GM21825 (cell line): ENCODE data around the gene ATXN10.
"Not testable (repeated sequence)": the region's sequence is repeated elsewhere in the genome, so short reads cannot be mapped to it uniquely, and the experiment has no call there.

Experiments
- ATAC-seq: cut with Tn5 transposase; IDR thresholded peaks from one replicate; pipeline ENCODE4 v1.9.1; 2021; ENCODE audit warnings: mild to moderate bottlenecking, moderate library complexity; ENCODE audit not compliant: unreplicated experiment

ATXN10 gene

GRCh38 chr22:45708145-45708544 lies 36.5 kb downstream of the ATXN10 start:
- ATAC-seq = no peak

GRCh38 chr22:45709060-45709739 lies 37.6 kb downstream of the ATXN10 start:
- no peak for ATAC-seq

GRCh38 chr22:45709866-45710265 lies 38.2 kb downstream of the ATXN10 start:
- no peak for ATAC-seq

GRCh38 chr22:45710469-45710868 lies 38.8 kb downstream of the ATXN10 start:
- no peak for ATAC-seq

- not testable (repeated sequence) for ATAC-seq
Measured at GRCh38 chr22:45714390-45714789, 42.8 kb downstream of the ATXN10 start.

GRCh38 chr22:45717789-45718188 lies 46.2 kb downstream of the ATXN10 start:
- no peak for ATAC-seq

GRCh38 chr22:45718391-45718790 lies 46.8 kb downstream of the ATXN10 start:
- ATAC-seq = no peak

GRCh38 chr22:45720839-45721378 lies 49.3 kb downstream of the ATXN10 start:
- ATAC-seq = no peak

- ATAC-seq = no peak
Measured at GRCh38 chr22:45722006-45722405, 50.4 kb downstream of the ATXN10 start.

- ATAC-seq = no peak
Measured at GRCh38 chr22:45726081-45726480, 54.4 kb downstream of the ATXN10 start.

GRCh38 chr22:45731041-45731797 lies 59.6 kb downstream of the ATXN10 start:
- ATAC-seq = no peak

GRCh38 chr22:45731798-45732495 lies 60.3 kb downstream of the ATXN10 start:
- ATAC-seq = no peak

- no peak for ATAC-seq
Measured at GRCh38 chr22:45735273-45735672, 63.6 kb downstream of the ATXN10 start.

- no peak for ATAC-seq
Measured at GRCh38 chr22:45738206-45738605, 66.6 kb downstream of the ATXN10 start.

- ATAC-seq = no peak
Measured at GRCh38 chr22:45740236-45740635, 68.6 kb downstream of the ATXN10 start.

- no peak for ATAC-seq
Measured at GRCh38 chr22:45742866-45743450, 71.3 kb downstream of the ATXN10 start.

- no peak for ATAC-seq
Measured at GRCh38 chr22:45743687-45744086, 72.1 kb downstream of the ATXN10 start.

- ATAC-seq = no peak
Measured at GRCh38 chr22:45744442-45744841, 72.8 kb downstream of the ATXN10 start.

- ATAC-seq = no peak
Measured at GRCh38 chr22:45750626-45751025, 79.0 kb downstream of the ATXN10 start.

- ATAC-seq = no peak
Measured at GRCh38 chr22:45752036-45752435, 80.4 kb downstream of the ATXN10 start.

- no peak for ATAC-seq
Measured at GRCh38 chr22:45754822-45755221, 83.2 kb downstream of the ATXN10 start.
